HUES64 (cell line): ENCODE measurements around the gene STK32A.
A peak's percentile ranks its signal among the peaks of the same experiment; 100 is the strongest.

Experiments used
- H3K27ac ChIP-seq: 2 replicates; pipeline ENCODE4 v1.7.0; 2013; ENCODE audit warnings: low read depth, low read length, inconsistent platforms
- H3K27me3 ChIP-seq: 2 replicates; pipeline ENCODE4 v1.6.1; 2013; ENCODE audit warnings: mild to moderate bottlenecking, low read length; ENCODE audit not compliant: insufficient read depth
- H3K36me3 ChIP-seq: 2 replicates; pipeline ENCODE4 v1.6.1; 2013; ENCODE audit warnings: mild to moderate bottlenecking, low read length; ENCODE audit not compliant: insufficient read depth
- H3K4me1 ChIP-seq: 2 replicates; pipeline ENCODE4 v1.6.1; 2013; ENCODE audit warnings: mild to moderate bottlenecking, low read length, moderate library complexity; ENCODE audit not compliant: insufficient read depth
- H3K4me3 ChIP-seq: 2 replicates; pipeline ENCODE4 v1.5.1; 2013; ENCODE audit warnings: mild to moderate bottlenecking, low read length, moderate library complexity
- H3K9ac ChIP-seq: 2 replicates; pipeline ENCODE4 v1.6.1; 2013; ENCODE audit warnings: mild to moderate bottlenecking, low read depth, low read length
- H3K9me3 ChIP-seq: 2 replicates; pipeline ENCODE4 v1.6.1; 2013; ENCODE audit warnings: low read depth, low read length; ENCODE audit not compliant: insufficient read depth
- WGBS: fragments of 150-250, 120-280 bp; methylation state at CpG from one replicate; pipeline ENCODE4 v1.1.7; 2013; ENCODE audit warnings: missing lambda C conversion rate; 5-methylcytosine and 5-hydroxymethylcytosine counted together

STK32A gene

GRCh38 chr5:147407094-147407681 lies 172.4 kb downstream of the STK32A start:
- Histone ChIP-seq H3K27ac (0 out of 2 replicates have a peak overlapping the region, but pooled peaks have one; percentile 2), H3K9ac (no peak overlapping the region), H3K27me3 (no peaks in the 10 kb centered on the region), H3K36me3 (peaks cover 98% of the 10 kb centered on the region), H3K4me3 (no peak overlapping the region), H3K4me1 (no peaks in the 10 kb centered on the region), H3K9me3 (no peaks in the 10 kb centered on the region)
- WGBS = 92% methylated on average over 7 of the region's 8 CpGs

- peaks cover 100% of the 10 kb centered on the region for H3K36me3 ChIP-seq
- no peak overlapping the region for H3K27ac ChIP-seq
- 98% methylated on average over 2 of the region's 2 CpGs for WGBS
- H3K27me3 ChIP-seq = no peaks in the 10 kb centered on the region
- H3K9me3 ChIP-seq = no peaks in the 10 kb centered on the region
- no peak overlapping the region for H3K9ac ChIP-seq
- H3K4me1 ChIP-seq = no peaks in the 10 kb centered on the region
- no peak overlapping the region for H3K4me3 ChIP-seq
Measured at GRCh38 chr5:147408980-147409379, 174.2 kb downstream of the STK32A start.

- Histone ChIP-seq H3K27me3 (no peaks in the 10 kb centered on the region), H3K9me3 (no peaks in the 10 kb centered on the region), H3K4me3 (no peak overlapping the region), H3K36me3 (peaks cover 100% of the 10 kb centered on the region), H3K27ac (no peak overlapping the region), H3K4me1 (no peaks in the 10 kb centered on the region), H3K9ac (no peak overlapping the region)
- 98% methylated on average over 8 of the region's 8 CpGs for WGBS
Measured at GRCh38 chr5:147410496-147411358, 175.9 kb downstream of the STK32A start.

- H3K36me3 ChIP-seq = peaks cover 100% of the 10 kb centered on the region
- H3K4me3 ChIP-seq = no peak overlapping the region
- H3K9me3 ChIP-seq = no peaks in the 10 kb centered on the region
- H3K27ac ChIP-seq = no peak overlapping the region
- no peaks in the 10 kb centered on the region for H3K27me3 ChIP-seq
- H3K9ac ChIP-seq = no peak overlapping the region
- WGBS = 94% methylated on average over 8 of the region's 8 CpGs
- H3K4me1 ChIP-seq = no peaks in the 10 kb centered on the region
Measured at GRCh38 chr5:147411359-147412319, 176.8 kb downstream of the STK32A start.

- no peak overlapping the region for H3K27ac ChIP-seq
- H3K4me3 ChIP-seq = no peak overlapping the region
- H3K27me3 ChIP-seq = no peaks in the 10 kb centered on the region
- WGBS = 97% methylated on average over 2 of the region's 2 CpGs
- H3K9ac ChIP-seq = no peak overlapping the region
- peaks cover 100% of the 10 kb centered on the region for H3K36me3 ChIP-seq
- H3K4me1 ChIP-seq = no peaks in the 10 kb centered on the region
- H3K9me3 ChIP-seq = no peaks in the 10 kb centered on the region
Measured at GRCh38 chr5:147412561-147412960, 177.7 kb downstream of the STK32A start.

GRCh38 chr5:147413266-147413665 lies 178.4 kb downstream of the STK32A start:
- Histone ChIP-seq H3K36me3 (peaks cover 100% of the 10 kb centered on the region), H3K4me3 (no peak overlapping the region), H3K9ac (no peak overlapping the region), H3K27ac (no peak overlapping the region), H3K27me3 (no peaks in the 10 kb centered on the region), H3K9me3 (no peaks in the 10 kb centered on the region), H3K4me1 (no peaks in the 10 kb centered on the region)
- 95% methylated on average over 3 of the region's 3 CpGs for WGBS

- H3K4me3 ChIP-seq = no peak overlapping the region
- H3K9ac ChIP-seq = no peak overlapping the region
- no peaks in the 10 kb centered on the region for H3K9me3 ChIP-seq
- WGBS = 94% methylated on average over 3 of the region's 3 CpGs
- H3K27me3 ChIP-seq = no peaks in the 10 kb centered on the region
- H3K36me3 ChIP-seq = peaks cover 100% of the 10 kb centered on the region
- H3K27ac ChIP-seq = no peak overlapping the region
- H3K4me1 ChIP-seq = no peaks in the 10 kb centered on the region
Measured at GRCh38 chr5:147415651-147416050, 180.8 kb downstream of the STK32A start.

GRCh38 chr5:147417135-147417813 lies 182.4 kb downstream of the STK32A start:
- no peaks in the 10 kb centered on the region for H3K9me3 ChIP-seq
- no peaks in the 10 kb centered on the region for H3K4me1 ChIP-seq
- H3K27me3 ChIP-seq = no peaks in the 10 kb centered on the region
- H3K9ac ChIP-seq = no peak overlapping the region
- H3K4me3 ChIP-seq = no peak overlapping the region
- WGBS = 96% methylated on average over 5 of the region's 5 CpGs
- H3K36me3 ChIP-seq = peaks cover 89% of the 10 kb centered on the region
- no peak overlapping the region for H3K27ac ChIP-seq

GRCh38 chr5:147418613-147419012 lies 183.8 kb downstream of the STK32A start:
- Histone ChIP-seq H3K36me3 (peaks cover 87% of the 10 kb centered on the region), H3K27me3 (no peaks in the 10 kb centered on the region), H3K9ac (no peak overlapping the region), H3K9me3 (no peaks in the 10 kb centered on the region), H3K4me1 (no peaks in the 10 kb centered on the region), H3K4me3 (no peak overlapping the region), H3K27ac (no peak overlapping the region)
- 100% methylated on average over 2 of the region's 2 CpGs for WGBS

GRCh38 chr5:147426640-147427327 lies 192.0 kb downstream of the STK32A start:
- H3K27ac ChIP-seq = no peak overlapping the region
- H3K4me3 ChIP-seq = no peak overlapping the region
- no peaks in the 10 kb centered on the region for H3K9me3 ChIP-seq
- H3K9ac ChIP-seq = no peak overlapping the region
- H3K4me1 ChIP-seq = peaks cover 14% of the 10 kb centered on the region
- H3K36me3 ChIP-seq = peaks cover 76% of the 10 kb centered on the region
- 91% methylated on average over 3 of the region's 3 CpGs for WGBS
- no peaks in the 10 kb centered on the region for H3K27me3 ChIP-seq
